CD14-positive monocyte (primary cell): ENCODE results near the gene ZIM2. TPM values are rescaled to one million over a fixed set of nuclear protein-coding genes. Genes with fewer than 3 reads are reported as not detected.

Experiments
- DNase-seq, 3 donors: peaks; one replicate each; pipeline ENCODE4 v3.0.0-alpha.2; 2011 to 2022
- H2AFZ ChIP-seq: 2 replicates; pipeline ENCODE4 v1.6.0; 2012; ENCODE audit warnings: mild to moderate bottlenecking, low read depth, low read length, inconsistent platforms; ENCODE audit not compliant: insufficient read depth, poor library complexity, severe bottlenecking
- H3K27ac ChIP-seq, 2 donors: 1 replicate in 1 of 2; 2 replicates in 1 of 2; pipeline ENCODE4 v1.5.1; 2012 to 2013; ENCODE audit warnings: low read length in 2 of 2, control low read depth in 1 of 2, inconsistent platforms in 1 of 2, low read depth in 1 of 2, mild to moderate bottlenecking in 1 of 2
- H3K27me3 ChIP-seq, 2 donors: one replicate each; pipeline versions ENCODE4 v1.6.0 to v1.6.1; 2011 to 2013; ENCODE audit warnings: low read length in 2 of 2; ENCODE audit not compliant: control insufficient read depth in 2 of 2, insufficient read depth in 2 of 2
- H3K36me3 ChIP-seq, 2 donors: replicated peaks in 1 of 2; 1 replicate in 1 of 2; 2 replicates in 1 of 2; pipeline versions ENCODE4 v1.5.1 to v1.6.1; 2012 to 2013; ENCODE audit warnings: low read length in 2 of 2, control low read depth in 1 of 2, inconsistent platforms in 1 of 2, mild to moderate bottlenecking in 1 of 2; ENCODE audit not compliant: insufficient read depth in 2 of 2, control insufficient read depth in 1 of 2
- H3K4me1 ChIP-seq, 2 donors: 1 replicate in 1 of 2; 2 replicates in 1 of 2; pipeline versions ENCODE4 v1.5.1 to v1.6.1; 2012 to 2013; ENCODE audit warnings: low read length in 2 of 2, control low read depth in 1 of 2, inconsistent platforms in 1 of 2, mild to moderate bottlenecking in 1 of 2, moderate library complexity in 1 of 2; ENCODE audit not compliant: insufficient read depth in 2 of 2, control insufficient read depth in 1 of 2
- H3K4me2 ChIP-seq: replicated peaks from 2 replicates; pipeline ENCODE3; 2012; ENCODE audit warnings: low read length, moderate library complexity, mild to moderate bottlenecking; ENCODE audit not compliant: poor library complexity, severe bottlenecking; ENCODE audit errors: extremely low read depth
- H3K4me3 ChIP-seq, 3 experiments: fragments of 200-600 bp in 1 of 3; sonication (generic) in 1 of 3; replicated peaks in 1 of 3; 1 replicate in 2 of 3; 2 replicates in 1 of 3; pipeline ENCODE4 v1.5.1; 2011 to 2013; ENCODE audit warnings: low read length in 3 of 3, mild to moderate bottlenecking in 3 of 3, control low read depth in 2 of 3, low read depth in 2 of 3, inconsistent platforms in 1 of 3, moderate library complexity in 1 of 3
- H3K79me2 ChIP-seq: 2 replicates; pipeline ENCODE4 v1.6.0; 2012; ENCODE audit warnings: mild to moderate bottlenecking, control low read depth, inconsistent platforms, low read length, moderate library complexity; ENCODE audit not compliant: insufficient read depth
- H3K9ac ChIP-seq: 2 replicates; pipeline ENCODE4 v1.6.0; 2017; ENCODE audit warnings: low read length, mild to moderate bottlenecking; ENCODE audit not compliant: insufficient read depth, poor library complexity, severe bottlenecking
- H3K9me3 ChIP-seq, 2 donors: replicated peaks in 1 of 2; 1 replicate in 1 of 2; 2 replicates in 1 of 2; pipeline versions ENCODE4 v1.5.1 to v1.6.1; 2012 to 2013; ENCODE audit warnings: low read length in 2 of 2, control low read depth in 1 of 2; ENCODE audit not compliant: control insufficient read depth in 1 of 2, insufficient read depth in 1 of 2
- H4K20me1 ChIP-seq: 2 replicates; pipeline ENCODE4 v1.6.0; 2012; ENCODE audit warnings: mild to moderate bottlenecking, low read length, control low read depth, moderate library complexity; ENCODE audit not compliant: insufficient read depth
- H3K27ac Mint-ChIP-seq, 7 donors: one replicate each; pipeline ENCODE4 v1.8.0; 2020; ENCODE audit warnings: mild to moderate bottlenecking in 7 of 7, mixed read lengths in 7 of 7, moderate library complexity in 6 of 7, inconsistent platforms in 2 of 7
- H3K27me3 Mint-ChIP-seq, 3 donors: one replicate each; pipeline ENCODE4 v1.8.0; 2021 to 2022; ENCODE audit warnings: low read depth in 3 of 3, mild to moderate bottlenecking in 3 of 3, mixed read lengths in 3 of 3, moderate library complexity in 3 of 3, inconsistent platforms in 1 of 3
- H3K36me3 Mint-ChIP-seq, 2 donors: one replicate each; pipeline ENCODE4 v1.8.0; 2020; ENCODE audit warnings: mixed read lengths in 2 of 2, inconsistent platforms in 1 of 2, mild to moderate bottlenecking in 1 of 2
- H3K4me1 Mint-ChIP-seq: one replicate; pipeline ENCODE4 v1.8.0; 2020; ENCODE audit warnings: mild to moderate bottlenecking, mixed read lengths
- H3K4me3 Mint-ChIP-seq, 2 donors: one replicate each; pipeline ENCODE4 v1.8.0; 2020; ENCODE audit warnings: mild to moderate bottlenecking in 2 of 2, mixed read lengths in 2 of 2, moderate library complexity in 1 of 2
- H3K9me3 Mint-ChIP-seq, 7 donors: one replicate each; pipeline ENCODE4 v1.8.0; 2020 to 2022; ENCODE audit warnings: mixed read lengths in 7 of 7, mild to moderate bottlenecking in 6 of 7, moderate library complexity in 6 of 7, inconsistent platforms in 2 of 7
- WGBS: methylation state at CpG from one replicate; pipeline ENCODE4 v1.1.5; 2013; ENCODE audit warnings: missing lambda C conversion rate; ENCODE audit not compliant: insufficient coverage; 5-methylcytosine and 5-hydroxymethylcytosine counted together
- intact Hi-C, 2 donors: fragments of 100-400 bp; cut with micrococcal nuclease; formaldehyde crosslinking; loops; one replicate each; pipeline versions ENCODE4 v1.15.0 to v1.15.1; 2023
- polyA plus RNA-seq, 3 donors: library from polyadenylated mRNA; depleted of rRNA in 1 of 3; unstranded in 2 of 3; stranded (reverse) in 1 of 3; fragments of 300-500 nt in 2 of 3; fragments of >200 nt in 1 of 3; fragmentation: Illumina TruSeq in 2 of 3; gene quantifications; 1 replicate in 2 of 3; 2 replicates in 1 of 3; pipeline ENCODE4 v1.2.3, GENCODE V29; 2012 to 2021
- TF ChIP-seq, protein P1 (sequence below): fragments of 200-600 bp; IDR thresholded peaks from one replicate; pipeline ENCODE4 v1.8.0; 2022; ENCODE audit warnings: antibody characterized with exemption, mild to moderate bottlenecking

ZIM2 gene
- polyA plus RNA-seq, 3 donors, result not detected

DNA sequence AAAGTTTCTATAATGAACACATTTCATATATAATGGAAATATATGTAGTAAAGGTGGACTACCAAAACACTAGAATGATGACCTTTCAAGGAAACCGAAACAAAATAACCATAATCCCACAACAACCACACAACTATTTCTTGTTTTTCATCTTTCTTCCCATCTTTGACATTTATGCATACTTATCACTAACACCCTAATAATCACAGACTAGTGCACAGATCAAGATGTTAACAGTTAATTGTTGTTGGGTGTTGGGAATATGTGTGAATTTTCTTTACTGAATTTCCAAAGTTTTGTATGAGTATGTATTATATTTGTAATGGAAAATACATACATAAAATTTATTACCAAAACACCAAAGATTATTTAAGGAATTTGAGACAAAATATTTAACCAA is 30.3 kb downstream of the ZIM2 start:
- DNase-seq, result no peak
- H2AFZ ChIP-seq, result no peak overlapping the region
- H3K27ac Mint-ChIP-seq, result no peak overlapping the region
- H3K36me3 ChIP-seq, result no peaks in the 10 kb centered on the region
- H3K9me3 Mint-ChIP-seq, result peaks cover 23 to 61% (median 47%) of the 10 kb centered on the region in 7 donors
- H3K4me1 ChIP-seq, result no peaks in the 10 kb centered on the region
- no peaks in the 10 kb centered on the region for H3K27me3 ChIP-seq
- WGBS, result no CpG with 5 or more reads among the region's 1 CpG
- H3K27ac ChIP-seq, result no peak overlapping the region
- H3K4me1 Mint-ChIP-seq, result no peaks in the 10 kb centered on the region
- H3K36me3 Mint-ChIP-seq, result no peaks in the 10 kb centered on the region
- H3K4me2 ChIP-seq, result no peak overlapping the region
- no peak overlapping the region for H3K9ac ChIP-seq
- no peak overlapping the region for H3K4me3 Mint-ChIP-seq
- TF ChIP-seq, protein P1, sequence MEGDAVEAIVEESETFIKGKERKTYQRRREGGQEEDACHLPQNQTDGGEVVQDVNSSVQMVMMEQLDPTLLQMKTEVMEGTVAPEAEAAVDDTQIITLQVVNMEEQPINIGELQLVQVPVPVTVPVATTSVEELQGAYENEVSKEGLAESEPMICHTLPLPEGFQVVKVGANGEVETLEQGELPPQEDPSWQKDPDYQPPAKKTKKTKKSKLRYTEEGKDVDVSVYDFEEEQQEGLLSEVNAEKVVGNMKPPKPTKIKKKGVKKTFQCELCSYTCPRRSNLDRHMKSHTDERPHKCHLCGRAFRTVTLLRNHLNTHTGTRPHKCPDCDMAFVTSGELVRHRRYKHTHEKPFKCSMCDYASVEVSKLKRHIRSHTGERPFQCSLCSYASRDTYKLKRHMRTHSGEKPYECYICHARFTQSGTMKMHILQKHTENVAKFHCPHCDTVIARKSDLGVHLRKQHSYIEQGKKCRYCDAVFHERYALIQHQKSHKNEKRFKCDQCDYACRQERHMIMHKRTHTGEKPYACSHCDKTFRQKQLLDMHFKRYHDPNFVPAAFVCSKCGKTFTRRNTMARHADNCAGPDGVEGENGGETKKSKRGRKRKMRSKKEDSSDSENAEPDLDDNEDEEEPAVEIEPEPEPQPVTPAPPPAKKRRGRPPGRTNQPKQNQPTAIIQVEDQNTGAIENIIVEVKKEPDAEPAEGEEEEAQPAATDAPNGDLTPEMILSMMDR, result no peak
- H3K9me3 ChIP-seq, result peaks cover 50 to 65% of the 10 kb centered on the region in 2 donors
- H3K79me2 ChIP-seq, result no peaks in the 10 kb centered on the region
- no peak overlapping the region for H3K4me3 ChIP-seq
- intact Hi-C loops, result no loop called here
- no peaks in the 10 kb centered on the region for H3K27me3 Mint-ChIP-seq
- H4K20me1 ChIP-seq, result no peaks in the 10 kb centered on the region

DNA sequence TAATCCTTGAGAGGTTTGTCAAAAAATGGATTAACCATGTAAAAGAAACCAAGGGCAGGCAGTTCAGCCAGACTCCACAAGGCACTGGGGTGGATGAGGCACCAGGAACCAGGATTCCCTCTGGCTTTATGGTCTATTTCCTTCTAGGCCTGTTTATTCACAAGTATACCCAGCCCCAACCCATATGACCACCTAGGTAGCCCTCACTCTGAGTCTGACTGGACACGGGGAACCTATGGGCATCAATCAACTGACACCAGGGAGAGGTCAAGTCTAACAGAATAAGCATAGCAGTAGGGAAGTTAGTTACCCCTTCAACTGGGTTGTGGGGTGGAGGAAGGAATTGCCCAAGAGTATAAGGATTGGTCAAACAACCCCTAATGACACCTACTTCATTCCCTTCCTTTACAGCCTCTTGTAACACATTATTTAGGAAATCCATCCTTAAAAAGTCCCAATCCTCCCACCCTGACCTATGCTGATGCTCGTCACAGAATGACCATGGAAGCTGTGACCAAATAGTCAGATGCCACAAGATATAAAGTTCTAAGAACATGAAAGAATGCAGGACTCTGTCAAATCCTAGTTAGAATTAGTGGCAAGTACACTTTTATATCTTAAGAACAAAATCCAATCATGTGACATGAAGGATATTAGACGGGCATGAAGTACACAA is 31.7 kb downstream of the ZIM2 start:
- peaks cover 46 to 65% of the 10 kb centered on the region in 2 donors for H3K9me3 ChIP-seq
- H3K4me3 Mint-ChIP-seq, result no peak overlapping the region
- H3K4me1 ChIP-seq, result no peaks in the 10 kb centered on the region
- H4K20me1 ChIP-seq, result no peaks in the 10 kb centered on the region
- H3K79me2 ChIP-seq, result no peaks in the 10 kb centered on the region
- 83% methylated on average over 1 of the region's 3 CpGs for WGBS
- H3K4me1 Mint-ChIP-seq, result no peaks in the 10 kb centered on the region
- H3K36me3 Mint-ChIP-seq, result no peaks in the 10 kb centered on the region
- no peak overlapping the region for H3K27ac Mint-ChIP-seq
- H3K27me3 ChIP-seq, result no peaks in the 10 kb centered on the region
- no peak overlapping the region for H2AFZ ChIP-seq
- intact Hi-C loops, result no loop called here
- TF ChIP-seq, protein P1, result no peak
- no peak overlapping the region for H3K4me2 ChIP-seq
- no peak overlapping the region for H3K27ac ChIP-seq
- H3K27me3 Mint-ChIP-seq, result no peaks in the 10 kb centered on the region
- peaks cover 22 to 58% (median 43%) of the 10 kb centered on the region in 7 donors for H3K9me3 Mint-ChIP-seq
- H3K9ac ChIP-seq, result no peak overlapping the region
- DNase-seq, result no peak
- no peaks in the 10 kb centered on the region for H3K36me3 ChIP-seq
- H3K4me3 ChIP-seq, result no peak overlapping the region
